ENCODE data around the gene MGMT. TPM values are rescaled to one million over a fixed set of nuclear protein-coding genes. Genes with fewer than 3 reads are reported as not detected.

MGMT gene
- total and polyA plus RNA-seq, 2 experiments from 2014 or later: 19.3 to 21.9 TPM

- no peak overlapping the region for H3K4me3 Mint-ChIP-seq
- no peak overlapping the region for H3K27ac ChIP-seq (ENCODE audit: low read depth)
- no peaks in the 10 kb centered on the region for H3K36me3 Mint-ChIP-seq (ENCODE audit: low read depth)
- peaks cover 5% of the 10 kb centered on the region for H3K27me3 Mint-ChIP-seq (ENCODE audit: insufficient read depth, low read depth, poor library complexity)
- H2AFZ ChIP-seq: no peak overlapping the region
- H3K27me3 ChIP-seq (ENCODE audit: insufficient read depth): no peaks in the 10 kb centered on the region
- H3K4me2 ChIP-seq: no peak overlapping the region
- ATAC-seq (no peak), DNase-seq (ENCODE audit: low spot score) (no peak)
- no peaks in the 10 kb centered on the region for H3K4me1 Mint-ChIP-seq
- H3K9me2 ChIP-seq (ENCODE audit: insufficient read depth): no peaks in the 10 kb centered on the region
- no peaks in the 10 kb centered on the region for H4K20me1 ChIP-seq (replicated peaks; ENCODE audit: insufficient read depth)
- no peaks in the 10 kb centered on the region; the same call in 2 of the 3 replicates for H3K9me3 Mint-ChIP-seq
- no peak overlapping the region for H3K27ac Mint-ChIP-seq
- H3K4me1 ChIP-seq (ENCODE audit: insufficient read depth): no peaks in the 10 kb centered on the region
- no peaks in the 10 kb centered on the region for H3F3A ChIP-seq (replicated peaks; ENCODE audit: low read depth)
- H3K79me2 ChIP-seq (replicated peaks; ENCODE audit: insufficient read depth): no peaks in the 10 kb centered on the region
- TF ChIP-seq ZNF331 (CRISPR knock-in tag; IDR thresholded peaks at IDR 0.05; ENCODE audit: low read depth): no peak
- TF ChIP-seq ZNF114 (CRISPR knock-in tag; IDR thresholded peaks at IDR 0.05): no peak
- no peak for TF ChIP-seq EZH2phosphoT487 (IDR thresholded peaks at IDR 0.05; ENCODE audit: unreplicated experiment)
- no peak for TF ChIP-seq JUNB (IDR thresholded peaks at IDR 0.05; ENCODE audit: unreplicated experiment)
- no peak for TF ChIP-seq ETS1 (IDR thresholded peaks at IDR 0.05)
- no peak for TF ChIP-seq ZNF462 (CRISPR knock-in tag; IDR thresholded peaks at IDR 0.05)
- TF ChIP-seq CREB1 (CRISPR knock-in tag; IDR thresholded peaks at IDR 0.05; ENCODE audit: low read depth): no peak
- no peak for TF ChIP-seq POLR2AphosphoS5 (IDR thresholded peaks at IDR 0.05; ENCODE audit: low read depth)
- TF ChIP-seq REST (IDR thresholded peaks at IDR 0.05; ENCODE audit: unreplicated experiment): no peak
- TF ChIP-seq EZH2 (IDR thresholded peaks at IDR 0.05; ENCODE audit: low read depth, unreplicated experiment): no peak
- no peak for TF ChIP-seq STAT1 (IDR thresholded peaks at IDR 0.05; ENCODE audit: unreplicated experiment)
- no peak for TF ChIP-seq NANOG (IDR thresholded peaks at IDR 0.05; ENCODE audit: borderline replicate concordance)
- no peak for TF ChIP-seq CTCF (conservative IDR thresholded peaks at IDR 0.05; ENCODE audit: low read depth in 2 of 2)
- H3K36me3 ChIP-seq (ENCODE audit: insufficient read depth): no peaks in the 10 kb centered on the region
- H3K4me3 ChIP-seq: no peak overlapping the region
These were observed 317.2 kb downstream of the MGMT start for GRCh38 chr10:129784291-129784690.
